Neural cell (in vitro differentiated cells): ENCODE measurements around the gene FBXL15. TPM values are rescaled to one million over a fixed set of nuclear protein-coding genes. Genes with fewer than 3 reads are reported as not detected.

Experiments
- H2AFZ ChIP-seq: fragments of 200-600, 300-800 bp; sonication (generic), shearing (Covaris generic); 2 replicates; pipeline ENCODE4 v1.6.0; 2014; ENCODE audit warnings: low read depth, mild to moderate bottlenecking, antibody characterized with exemption, low read length, moderate library complexity
- H3F3A ChIP-seq: fragments of 200-600 bp; shearing (Covaris generic); 2 replicates; pipeline ENCODE4 v1.6.1; 2016; ENCODE audit warnings: mild to moderate bottlenecking, moderate library complexity, mixed read lengths, antibody characterized with exemption, low read length; ENCODE audit not compliant: insufficient read depth, poor library complexity, severe bottlenecking
- H3K27ac ChIP-seq: fragments of 200-600, 300-800 bp; sonication (generic), shearing (Covaris generic); 2 replicates; pipeline ENCODE4 v1.5.1; 2014; ENCODE audit warnings: mild to moderate bottlenecking, low read length, moderate library complexity
- H3K27me3 ChIP-seq: fragments of 300-800, 200-600 bp; sonication (generic), shearing (Covaris generic); 2 replicates; pipeline ENCODE4 v1.6.0; 2014; ENCODE audit warnings: mild to moderate bottlenecking, low read depth, low read length, moderate library complexity; ENCODE audit not compliant: insufficient read depth
- H3K36me3 ChIP-seq: fragments of 300-800, 200-600 bp; sonication (generic), shearing (Covaris generic); 2 replicates; pipeline ENCODE4 v1.5.1; 2014; ENCODE audit warnings: mild to moderate bottlenecking, antibody characterized with exemption, low read length, moderate library complexity; ENCODE audit not compliant: insufficient read depth
- H3K4me2 ChIP-seq: fragments of 300-800, 200-600 bp; sonication (generic), shearing (Covaris generic); 2 replicates; pipeline ENCODE4 v1.6.0; 2014; ENCODE audit warnings: mild to moderate bottlenecking, low read length
- H3K4me3 ChIP-seq: fragments of 300-800, 200-600 bp; sonication (generic), shearing (Covaris generic); 2 replicates; pipeline ENCODE4 v1.5.1; 2014; ENCODE audit warnings: mild to moderate bottlenecking, low read length, moderate library complexity
- H3K79me2 ChIP-seq: fragments of 200-600 bp; shearing (Covaris generic); replicated peaks from 2 replicates; pipeline ENCODE4 v1.6.0; 2014; ENCODE audit warnings: mild to moderate bottlenecking, low read length, moderate library complexity; ENCODE audit not compliant: insufficient read depth
- H3K9ac ChIP-seq: fragments of 300-800, 200-600 bp; sonication (generic), shearing (Covaris generic); 2 replicates; pipeline ENCODE4 v1.6.1; 2016; ENCODE audit warnings: mild to moderate bottlenecking, low read length, mixed read lengths
- H3K9me2 ChIP-seq: fragments of 200-600 bp; shearing (Covaris generic); 2 replicates; pipeline ENCODE4 v1.6.1; 2016; ENCODE audit warnings: mild to moderate bottlenecking, low read length, mixed read lengths; ENCODE audit not compliant: insufficient read depth
- H3K9me3 ChIP-seq: fragments of 200-600, 300-800 bp; sonication (generic), shearing (Covaris generic); 2 replicates; pipeline ENCODE4 v1.6.1; 2016; ENCODE audit warnings: mild to moderate bottlenecking, mixed run types, low read length, moderate library complexity, mixed read lengths
- H4K20me1 ChIP-seq: fragments of 200-600 bp; shearing (Covaris generic); 2 replicates; pipeline ENCODE4 v1.6.1; 2016; ENCODE audit warnings: mild to moderate bottlenecking, mixed run types; ENCODE audit not compliant: insufficient read depth
- EP300 ChIP-seq: fragments of 450-650 bp; conservative IDR thresholded peaks from 2 replicates; pipeline ENCODE4 v1.6.1; 2014; ENCODE audit warnings: antibody characterized with exemption, mild to moderate bottlenecking, moderate library complexity; ENCODE audit not compliant: poor library complexity, severe bottlenecking
- EZH2 ChIP-seq: fragments of 200-600, 300-800 bp; shearing (Covaris generic), sonication (generic); IDR thresholded peaks from 2 replicates; pipeline ENCODE4 v1.6.1; 2014; ENCODE audit warnings: antibody characterized with exemption, low read length, borderline replicate concordance, mild to moderate bottlenecking; ENCODE audit not compliant: insufficient read depth, poor library complexity, severe bottlenecking
- MXI1 ChIP-seq: fragments of 450-650 bp; conservative IDR thresholded peaks from 2 replicates; pipeline ENCODE4 v1.6.1; 2014; ENCODE audit warnings: antibody characterized with exemption, mild to moderate bottlenecking; ENCODE audit not compliant: poor library complexity, severe bottlenecking
- POLR2AphosphoS5 ChIP-seq: IDR thresholded peaks from 2 replicates; pipeline ENCODE4 v1.6.1; 2012
- RAD21 ChIP-seq: fragments of 450-650 bp; conservative IDR thresholded peaks from 2 replicates; pipeline ENCODE4 v1.6.1; 2014; ENCODE audit warnings: antibody characterized with exemption, mild to moderate bottlenecking, moderate library complexity
- SMC3 ChIP-seq: fragments of 450-650 bp; conservative IDR thresholded peaks from 2 replicates; pipeline ENCODE4 v1.6.1; 2014; ENCODE audit warnings: antibody characterized with exemption, mild to moderate bottlenecking, moderate library complexity; ENCODE audit not compliant: poor library complexity
- TAF1 ChIP-seq: IDR thresholded peaks from 2 replicates; pipeline ENCODE4 v1.6.1; 2012; ENCODE audit warnings: low read depth
- polyA plus RNA-seq: library from polyadenylated mRNA; depleted of rRNA; stranded (reverse); fragments of >200 nt; gene quantifications from 2 replicates; pipeline ENCODE4 v1.2.3, GENCODE V29; 2014
- TF ChIP-seq, protein P1 (sequence below): fragments of 450-650 bp; IDR thresholded peaks from 2 replicates; pipeline ENCODE4 v1.5.1; 2014; ENCODE audit warnings: antibody characterized with exemption, mild to moderate bottlenecking, moderate library complexity; ENCODE audit not compliant: poor library complexity, severe bottlenecking
- TF ChIP-seq, protein P2 (sequence below): IDR thresholded peaks from 2 replicates; pipeline ENCODE4 v1.6.1; 2012; ENCODE audit warnings: borderline replicate concordance

The FBXL15 gene
- polyA plus RNA-seq, 1 donor from 2014 or later: 37.8 TPM

DNA sequence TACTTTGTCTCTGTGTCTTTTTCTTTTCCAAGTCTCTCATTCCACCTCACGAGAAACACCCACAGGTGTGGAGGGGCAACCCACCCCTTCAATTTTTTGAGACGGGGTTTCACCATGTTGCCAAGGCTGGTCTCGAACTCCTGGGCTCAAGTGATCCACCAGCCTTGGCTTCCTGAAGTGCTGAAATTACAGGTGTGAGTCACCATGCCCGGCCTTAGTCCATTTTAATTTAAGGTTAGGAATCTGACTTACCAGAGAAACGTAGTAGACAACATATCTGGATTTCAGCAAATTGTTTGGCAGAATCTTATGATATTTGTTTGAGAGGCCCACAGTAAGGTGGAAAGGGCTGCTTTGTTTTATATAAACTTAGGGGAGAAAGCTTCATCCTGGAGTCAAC is 28.3 kb upstream of the FBXL15 start:
- no peaks in the 10 kb centered on the region for H3F3A ChIP-seq
- H3K9me3 ChIP-seq: no peaks in the 10 kb centered on the region
- H3K9me2 ChIP-seq: no peaks in the 10 kb centered on the region
- no peak overlapping the region for H3K4me3 ChIP-seq
- H3K4me2 ChIP-seq: no peak overlapping the region
- H3K36me3 ChIP-seq: no peaks in the 10 kb centered on the region
- H2AFZ ChIP-seq: no peak overlapping the region
- H3K27ac ChIP-seq: no peak overlapping the region
- no peaks in the 10 kb centered on the region for H3K79me2 ChIP-seq
- no peak overlapping the region for H3K9ac ChIP-seq
- TF ChIP-seq MXI1 (no peak), EZH2 (no peak), SMC3 (no peak), POLR2AphosphoS5 (no peak), TAF1 (no peak), EP300 (no peak), RAD21 (no peak)
- TF ChIP-seq, protein P1, sequence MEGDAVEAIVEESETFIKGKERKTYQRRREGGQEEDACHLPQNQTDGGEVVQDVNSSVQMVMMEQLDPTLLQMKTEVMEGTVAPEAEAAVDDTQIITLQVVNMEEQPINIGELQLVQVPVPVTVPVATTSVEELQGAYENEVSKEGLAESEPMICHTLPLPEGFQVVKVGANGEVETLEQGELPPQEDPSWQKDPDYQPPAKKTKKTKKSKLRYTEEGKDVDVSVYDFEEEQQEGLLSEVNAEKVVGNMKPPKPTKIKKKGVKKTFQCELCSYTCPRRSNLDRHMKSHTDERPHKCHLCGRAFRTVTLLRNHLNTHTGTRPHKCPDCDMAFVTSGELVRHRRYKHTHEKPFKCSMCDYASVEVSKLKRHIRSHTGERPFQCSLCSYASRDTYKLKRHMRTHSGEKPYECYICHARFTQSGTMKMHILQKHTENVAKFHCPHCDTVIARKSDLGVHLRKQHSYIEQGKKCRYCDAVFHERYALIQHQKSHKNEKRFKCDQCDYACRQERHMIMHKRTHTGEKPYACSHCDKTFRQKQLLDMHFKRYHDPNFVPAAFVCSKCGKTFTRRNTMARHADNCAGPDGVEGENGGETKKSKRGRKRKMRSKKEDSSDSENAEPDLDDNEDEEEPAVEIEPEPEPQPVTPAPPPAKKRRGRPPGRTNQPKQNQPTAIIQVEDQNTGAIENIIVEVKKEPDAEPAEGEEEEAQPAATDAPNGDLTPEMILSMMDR: no peak
- TF ChIP-seq, protein P2, sequence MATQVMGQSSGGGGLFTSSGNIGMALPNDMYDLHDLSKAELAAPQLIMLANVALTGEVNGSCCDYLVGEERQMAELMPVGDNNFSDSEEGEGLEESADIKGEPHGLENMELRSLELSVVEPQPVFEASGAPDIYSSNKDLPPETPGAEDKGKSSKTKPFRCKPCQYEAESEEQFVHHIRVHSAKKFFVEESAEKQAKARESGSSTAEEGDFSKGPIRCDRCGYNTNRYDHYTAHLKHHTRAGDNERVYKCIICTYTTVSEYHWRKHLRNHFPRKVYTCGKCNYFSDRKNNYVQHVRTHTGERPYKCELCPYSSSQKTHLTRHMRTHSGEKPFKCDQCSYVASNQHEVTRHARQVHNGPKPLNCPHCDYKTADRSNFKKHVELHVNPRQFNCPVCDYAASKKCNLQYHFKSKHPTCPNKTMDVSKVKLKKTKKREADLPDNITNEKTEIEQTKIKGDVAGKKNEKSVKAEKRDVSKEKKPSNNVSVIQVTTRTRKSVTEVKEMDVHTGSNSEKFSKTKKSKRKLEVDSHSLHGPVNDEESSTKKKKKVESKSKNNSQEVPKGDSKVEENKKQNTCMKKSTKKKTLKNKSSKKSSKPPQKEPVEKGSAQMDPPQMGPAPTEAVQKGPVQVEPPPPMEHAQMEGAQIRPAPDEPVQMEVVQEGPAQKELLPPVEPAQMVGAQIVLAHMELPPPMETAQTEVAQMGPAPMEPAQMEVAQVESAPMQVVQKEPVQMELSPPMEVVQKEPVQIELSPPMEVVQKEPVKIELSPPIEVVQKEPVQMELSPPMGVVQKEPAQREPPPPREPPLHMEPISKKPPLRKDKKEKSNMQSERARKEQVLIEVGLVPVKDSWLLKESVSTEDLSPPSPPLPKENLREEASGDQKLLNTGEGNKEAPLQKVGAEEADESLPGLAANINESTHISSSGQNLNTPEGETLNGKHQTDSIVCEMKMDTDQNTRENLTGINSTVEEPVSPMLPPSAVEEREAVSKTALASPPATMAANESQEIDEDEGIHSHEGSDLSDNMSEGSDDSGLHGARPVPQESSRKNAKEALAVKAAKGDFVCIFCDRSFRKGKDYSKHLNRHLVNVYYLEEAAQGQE: no peak
- peaks cover 32% of the 10 kb centered on the region for H3K27me3 ChIP-seq
- no peaks in the 10 kb centered on the region for H4K20me1 ChIP-seq

DNA sequence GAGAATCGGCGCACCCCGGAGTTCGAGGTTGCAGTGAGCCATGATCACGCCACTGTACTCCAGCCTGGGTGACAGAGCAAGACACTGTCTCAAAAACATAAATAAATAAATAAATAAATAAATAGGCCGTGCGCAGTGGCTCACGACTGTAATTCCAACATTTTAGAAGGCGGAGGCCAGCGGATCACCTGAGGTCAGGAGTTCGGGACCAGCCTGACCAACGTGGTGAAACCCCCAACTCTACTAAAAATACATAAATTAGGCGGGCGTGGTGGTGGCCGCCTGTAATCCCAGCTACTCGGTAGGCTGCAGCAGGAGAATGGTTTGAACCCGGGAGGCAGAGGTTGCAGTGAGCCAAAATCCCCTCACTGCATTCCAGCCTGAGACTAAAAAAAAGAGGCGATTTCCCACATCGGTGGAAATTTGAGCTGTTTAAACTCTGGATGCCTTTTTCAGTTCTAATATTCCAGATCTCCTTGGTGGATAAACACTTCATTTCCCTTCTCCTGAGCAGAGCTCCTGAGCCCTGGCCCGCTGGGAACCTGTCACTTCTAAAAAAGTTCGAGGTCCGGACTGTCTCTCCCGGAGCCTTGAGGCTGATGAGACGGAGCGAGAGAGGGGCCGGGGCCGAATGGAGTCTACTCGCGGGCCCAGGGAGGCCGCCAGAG is 27.1 kb upstream of the FBXL15 start:
- H3K79me2 ChIP-seq: no peaks in the 10 kb centered on the region
- H3K27ac ChIP-seq: no peak overlapping the region
- peaks cover 32% of the 10 kb centered on the region for H3K27me3 ChIP-seq
- H3F3A ChIP-seq: no peaks in the 10 kb centered on the region
- peak overlapping the region; percentile 73 for H3K4me3 ChIP-seq
- TF ChIP-seq TAF1: no peak
- TF ChIP-seq, protein P2: no peak
- TF ChIP-seq, protein P1: peak; percentile 94
- TF ChIP-seq MXI1: no peak
- H3K9me2 ChIP-seq: no peaks in the 10 kb centered on the region
- no peaks in the 10 kb centered on the region for H3K9me3 ChIP-seq
- no peaks in the 10 kb centered on the region for H3K36me3 ChIP-seq
- no peak overlapping the region for H3K9ac ChIP-seq
- no peak overlapping the region for H2AFZ ChIP-seq
- H4K20me1 ChIP-seq: no peaks in the 10 kb centered on the region
- H3K4me2 ChIP-seq: peak overlapping the region; percentile 70
